A673 (cell line): ENCODE measurements around the gene PKN3.

Experiments
- CTCF ChIP-seq: fragments of 300-800, 200-600 bp; sonication (generic); conservative IDR thresholded peaks from 2 replicates; pipeline ENCODE4 v1.5.1; 2017; ENCODE audit warnings: low read depth, mild to moderate bottlenecking, antibody characterized with exemption, low read length, moderate library complexity, mixed read lengths
- EZH2 ChIP-seq: fragments of 200-600 bp; sonication (generic); IDR thresholded peaks from 2 replicates; pipeline ENCODE4 v1.6.1; 2017; ENCODE audit warnings: borderline replicate concordance, low read depth, mild to moderate bottlenecking, mixed read lengths, antibody characterized with exemption, low read length; ENCODE audit not compliant: poor library complexity, severe bottlenecking

GRCh38 chr9:128694344-128694743 lies 8.0 kb upstream of the PKN3 start:
- TF ChIP-seq CTCF = no peak
- TF ChIP-seq EZH2 = no peak
